ENCODE measurements around the gene DDRGK1. TPM values are rescaled to one million over a fixed set of nuclear protein-coding genes. Genes with fewer than 3 reads are reported as not detected.
"Not testable (repeated sequence)": the region's sequence is repeated elsewhere in the genome, so short reads cannot be mapped to it uniquely, and the experiment has no call there.

DDRGK1 gene
- total RNA-seq, 6 experiments from 2014 or later, result 30.3 to 68.3 (median 31.5) TPM

DNA sequence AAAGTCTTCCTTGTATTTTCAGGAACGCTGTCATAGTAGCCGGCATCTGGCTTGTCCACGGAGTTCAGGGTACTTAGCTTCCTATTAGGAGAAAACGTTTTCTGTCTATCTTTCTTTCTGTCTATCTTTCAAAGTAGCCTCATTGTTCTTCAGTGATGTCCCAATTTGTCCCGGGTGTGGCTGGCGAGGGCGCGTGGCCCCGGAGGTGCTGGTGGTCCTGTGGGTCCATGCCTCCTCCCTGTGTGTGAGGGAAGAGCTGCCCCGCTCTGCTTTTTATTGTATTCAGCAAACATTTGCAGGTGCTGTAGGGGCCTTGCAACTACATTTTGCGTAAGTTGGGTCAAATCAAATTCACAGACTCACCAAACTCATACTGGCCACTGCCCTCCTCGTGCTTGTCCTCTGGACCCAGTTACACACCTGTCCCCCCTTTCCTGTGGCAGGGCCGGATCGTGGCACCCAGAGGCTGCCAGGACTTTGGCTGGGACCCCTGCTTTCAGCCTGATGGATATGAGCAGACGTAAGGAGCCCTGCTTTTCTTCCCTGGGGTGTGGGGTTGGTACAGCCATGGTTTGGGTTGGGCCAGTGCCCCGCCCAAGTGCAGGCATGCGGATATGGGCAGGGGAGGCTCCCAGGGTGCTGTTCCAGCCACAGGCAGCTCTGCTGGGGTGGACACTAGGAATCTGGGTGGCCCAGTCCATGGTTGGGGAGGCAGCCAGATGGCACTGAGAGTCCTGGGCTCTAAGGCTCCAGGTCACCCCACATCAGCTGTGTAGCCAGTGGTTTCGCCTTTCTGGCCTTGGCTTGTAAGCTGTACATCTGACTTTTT is 17.1 kb upstream of the DDRGK1 start:
- no peak for DNase-seq
- TF ChIP-seq, protein P1, sequence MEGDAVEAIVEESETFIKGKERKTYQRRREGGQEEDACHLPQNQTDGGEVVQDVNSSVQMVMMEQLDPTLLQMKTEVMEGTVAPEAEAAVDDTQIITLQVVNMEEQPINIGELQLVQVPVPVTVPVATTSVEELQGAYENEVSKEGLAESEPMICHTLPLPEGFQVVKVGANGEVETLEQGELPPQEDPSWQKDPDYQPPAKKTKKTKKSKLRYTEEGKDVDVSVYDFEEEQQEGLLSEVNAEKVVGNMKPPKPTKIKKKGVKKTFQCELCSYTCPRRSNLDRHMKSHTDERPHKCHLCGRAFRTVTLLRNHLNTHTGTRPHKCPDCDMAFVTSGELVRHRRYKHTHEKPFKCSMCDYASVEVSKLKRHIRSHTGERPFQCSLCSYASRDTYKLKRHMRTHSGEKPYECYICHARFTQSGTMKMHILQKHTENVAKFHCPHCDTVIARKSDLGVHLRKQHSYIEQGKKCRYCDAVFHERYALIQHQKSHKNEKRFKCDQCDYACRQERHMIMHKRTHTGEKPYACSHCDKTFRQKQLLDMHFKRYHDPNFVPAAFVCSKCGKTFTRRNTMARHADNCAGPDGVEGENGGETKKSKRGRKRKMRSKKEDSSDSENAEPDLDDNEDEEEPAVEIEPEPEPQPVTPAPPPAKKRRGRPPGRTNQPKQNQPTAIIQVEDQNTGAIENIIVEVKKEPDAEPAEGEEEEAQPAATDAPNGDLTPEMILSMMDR (IDR thresholded peaks at IDR 0.05), result no peak
- no peaks in the 10 kb centered on the region for H3K9me3 Mint-ChIP-seq
- peaks cover 10% of the 10 kb centered on the region; the same call in 1 of the 2 replicates for H3K36me3 Mint-ChIP-seq (ENCODE audit: low read depth)
- no peaks in the 10 kb centered on the region; the same call in 1 of the 2 replicates for H3K27me3 Mint-ChIP-seq (ENCODE audit: insufficient read depth)
- H3K4me1 Mint-ChIP-seq (ENCODE audit: low read depth), result peaks cover 5% of the 10 kb centered on the region; the same call in 1 of the 2 replicates
- H3K4me3 Mint-ChIP-seq, result no peak overlapping the region
- H3K27ac Mint-ChIP-seq, result no peak overlapping the region

- H3K27ac Mint-ChIP-seq, result no peak overlapping the region
- H3K27me3 Mint-ChIP-seq (ENCODE audit: insufficient read depth), result no peaks in the 10 kb centered on the region; the same call in 1 of the 2 replicates
- TF ChIP-seq, protein P1 (IDR thresholded peaks at IDR 0.05), result peak; percentile 97
- H3K4me3 Mint-ChIP-seq, result no peak overlapping the region
- no peaks in the 10 kb centered on the region for H3K9me3 Mint-ChIP-seq
- no peak for DNase-seq
- H3K4me1 Mint-ChIP-seq (ENCODE audit: low read depth), result no peaks in the 10 kb centered on the region
- peaks cover 10% of the 10 kb centered on the region; the same call in 1 of the 2 replicates for H3K36me3 Mint-ChIP-seq (ENCODE audit: low read depth)
These were observed 14.0 kb upstream of the DDRGK1 start for GRCh38 chr20:3218307-3218988.

- H3K4me3 Mint-ChIP-seq; H3K27me3 Mint-ChIP-seq (ENCODE audit: insufficient read depth); H3K27ac Mint-ChIP-seq; DNase-seq; H3K9me3 Mint-ChIP-seq; H3K36me3 Mint-ChIP-seq (ENCODE audit: low read depth); H3K4me1 Mint-ChIP-seq (ENCODE audit: low read depth): not testable (repeated sequence)
These were observed 11.0 kb upstream of the DDRGK1 start for GRCh38 chr20:3215359-3215917.

GRCh38 chr20:3213226-3213625 is 8.7 kb upstream of the DDRGK1 start:
- no peak overlapping the region for H3K4me3 Mint-ChIP-seq
- TF ChIP-seq, protein P1 (IDR thresholded peaks at IDR 0.05), result no peak
- DNase-seq, result no peak
- H3K27me3 Mint-ChIP-seq (ENCODE audit: insufficient read depth), result no peaks in the 10 kb centered on the region; the same call in 1 of the 2 replicates
- H3K27ac Mint-ChIP-seq, result no peak overlapping the region
- no peaks in the 10 kb centered on the region; the same call in none of the 2 replicates for H3K36me3 Mint-ChIP-seq (ENCODE audit: low read depth)
- peaks cover 15% of the 10 kb centered on the region for H3K4me1 Mint-ChIP-seq (ENCODE audit: low read depth)
- H3K9me3 Mint-ChIP-seq, result no peaks in the 10 kb centered on the region

DNA sequence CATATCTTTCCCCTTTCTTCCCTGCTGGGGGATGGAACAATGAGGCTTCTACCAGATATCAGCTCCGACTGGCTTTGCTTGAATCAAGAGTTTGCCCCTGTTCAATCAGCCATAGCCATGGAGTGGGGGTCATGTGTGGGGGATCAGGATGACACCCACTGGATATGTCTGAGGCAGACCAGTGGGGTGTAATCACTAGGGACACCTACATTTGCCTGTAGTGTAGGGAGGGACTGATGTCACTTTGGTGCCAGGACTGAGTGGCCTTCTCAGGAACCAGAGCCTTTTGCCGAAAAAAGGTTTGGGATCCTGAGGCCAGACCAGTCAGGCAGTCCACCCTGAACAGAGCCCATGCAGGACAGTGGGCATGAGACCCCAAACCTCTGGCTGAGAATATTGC is 5.9 kb upstream of the DDRGK1 start:
- DNase-seq, result no peak
- H3K36me3 Mint-ChIP-seq (ENCODE audit: low read depth), result no peaks in the 10 kb centered on the region; the same call in none of the 2 replicates
- peak overlapping the region; percentile 92 for H3K4me3 Mint-ChIP-seq
- peak overlapping the region; percentile 88 for H3K27ac Mint-ChIP-seq
- no peaks in the 10 kb centered on the region; the same call in 1 of the 2 replicates for H3K27me3 Mint-ChIP-seq (ENCODE audit: insufficient read depth)
- TF ChIP-seq, protein P1 (IDR thresholded peaks at IDR 0.05), result no peak
- peaks cover 17% of the 10 kb centered on the region for H3K4me1 Mint-ChIP-seq (ENCODE audit: low read depth)
- no peaks in the 10 kb centered on the region for H3K9me3 Mint-ChIP-seq
